Psoas muscle (tissue), 8 donors: ENCODE measurements around the gene SERPINB4. TPM values are rescaled to one million over a fixed set of nuclear protein-coding genes. Genes with fewer than 3 reads are reported as not detected.
"Not testable (repeated sequence)": the region's sequence is repeated elsewhere in the genome, so short reads cannot be mapped to it uniquely, and the experiment has no call there.

Experiments used
- ATAC-seq, 4 donors: fragments of 200-7000 bp; cut with Tn5 transposase; one replicate each; pipeline ENCODE4 v1.9.1; 2020; ENCODE audit warnings: moderate library complexity in 3 of 4, mild to moderate bottlenecking in 2 of 4
- DNase-seq, 2 donors: peaks; one replicate each; pipeline ENCODE4 v3.0.0-alpha.2; 2020
- H3K27ac ChIP-seq: fragments of 200-600 bp; one replicate; pipeline ENCODE4 v1.8.0; 2022
- H3K27me3 ChIP-seq, 3 donors: fragments of 200-600 bp in 1 of 3; one replicate each; pipeline versions ENCODE4 v1.6.1 to v1.8.0; 2013 to 2022; ENCODE audit warnings: low read length in 2 of 3, mild to moderate bottlenecking in 2 of 3, moderate library complexity in 1 of 3; ENCODE audit not compliant: insufficient read depth in 3 of 3
- H3K36me3 ChIP-seq, 2 donors: fragments of 200-600 bp in 1 of 2; one replicate each; pipeline versions ENCODE4 v1.6.1 to v1.8.0; 2013 to 2022; ENCODE audit warnings: low read depth in 1 of 2, mild to moderate bottlenecking in 1 of 2, moderate library complexity in 1 of 2; ENCODE audit not compliant: insufficient read depth in 1 of 2
- H3K4me1 ChIP-seq: fragments of 200-600 bp; one replicate; pipeline ENCODE4 v1.8.0; 2022
- H3K4me3 ChIP-seq: fragments of 200-600 bp; one replicate; pipeline ENCODE4 v1.8.0; 2022; ENCODE audit warnings: mild to moderate bottlenecking
- H3K9me3 ChIP-seq: fragments of 200-600 bp; one replicate; pipeline ENCODE4 v1.8.0; 2022
- CTCF ChIP-seq: fragments of 200-600 bp; IDR thresholded peaks from one replicate; pipeline ENCODE4 v1.8.0; 2022; ENCODE audit warnings: antibody characterized with exemption
- WGBS, 3 donors: extraction: QIAGEN DNeasy Blood & Tissue Kit; methylation state at CpG; one replicate each; pipeline versions ENCODE4 v1.1.6 to v1.1.7; 2013; 5-methylcytosine and 5-hydroxymethylcytosine counted together
- intact Hi-C, 2 donors: fragments of 100-400 bp; cut with DNase I; formaldehyde crosslinking; loops; one replicate each; pipeline versions ENCODE4 v1.11.0 to v1.14.2; 2022
- long read RNA-seq, 2 donors: library from polyadenylated mRNA; unstranded; transcript quantifications; one replicate each; pipeline ENCODE4 v2.0.0, GENCODE V29; 2021
- polyA plus RNA-seq, 3 donors: library from polyadenylated mRNA; stranded (reverse); fragments of 200-250 nt; gene quantifications; one replicate each; pipeline ENCODE4 v1.2.3, GENCODE V29; 2013
- total RNA-seq, 4 donors: library from RNA; stranded (reverse); fragmentation: NEBNext Ultra II Directional in 2 of 4; extraction: Animal tissue kit (Norgen Biotek cat#: 25700) in 2 of 4; gene quantifications; one replicate each; pipeline versions ENCODE4 v1.2.1 to v1.2.4, GENCODE V29; 2021 to 2023
- donor health status: healthy with polysubstance abuse.
- donor health status: DM: no; HTN: no; CAD: no; lungs with moderate emphysema.
- donor health status: Bipolar disorder and iron deficiency.
- donor health status: healthy.
- donor health status: DM: yes; HTN: yes; CAD: no.
- donor health status: DM: no; HTN: no; CAD: no.
- donor health status: DM: no; HTN: no; CAD: no.
- donor health status: DM: yes; HTN: yes; CAD: no.

Gene SERPINB4
- total RNA-seq = not detected
- polyA plus RNA-seq = under 1 TPM in 1 of 3 donors, not detected in 2; 0.04 TPM
- long read RNA-seq, donor 1 = 0 reads
- long read RNA-seq, donor 2 = 0 reads

- H3K9me3 ChIP-seq, H3K4me3 ChIP-seq, H3K27ac ChIP-seq, H3K4me1 ChIP-seq, ATAC-seq, DNase-seq, H3K36me3 ChIP-seq, intact Hi-C loops, H3K27me3 ChIP-seq: not testable (repeated sequence)
- WGBS, 3 donors = 85 to 94% (median 86%) methylated on average over 1 of the region's 2 CpGs
These were observed at the start of gene SERPINB4 for GRCh38 chr18:63644142-63644541. Gene SERPINB4, minus strand, starts transcription at chr18:63644256. Its CDS starts 679 bp downstream, at chr18:63643577.

GRCh38 chr18:63689064-63689463 lies 45.0 kb upstream of the SERPINB4 start:
- ATAC-seq (no peak), DNase-seq (no peak)
- no peaks in the 10 kb centered on the region for H3K9me3 ChIP-seq
- intact Hi-C loops = no loop called here
- no peak overlapping the region for H3K4me3 ChIP-seq
- no peak overlapping the region for H3K27ac ChIP-seq
- no peak for TF ChIP-seq CTCF
- no peaks in the 10 kb centered on the region for H3K36me3 ChIP-seq
- H3K4me1 ChIP-seq = no peaks in the 10 kb centered on the region
- H3K27me3 ChIP-seq = no peaks in the 10 kb centered on the region
- 44 to 54% (median 49%) methylated on average over 2 of the region's 2 CpGs for WGBS, 3 donors

GRCh38 chr18:63686871-63687270 lies 42.8 kb upstream of the SERPINB4 start:
- intact Hi-C loops = no loop called here

GRCh38 chr18:63684718-63685117 lies 40.7 kb upstream of the SERPINB4 start:
- Histone ChIP-seq H3K4me3 (no peak overlapping the region), H3K27me3 (no peaks in the 10 kb centered on the region), H3K4me1 (no peaks in the 10 kb centered on the region), H3K27ac (no peak overlapping the region), H3K36me3 (no peaks in the 10 kb centered on the region), H3K9me3 (no peaks in the 10 kb centered on the region)
- no peak for TF ChIP-seq CTCF
- 91 to 96% (median 94%) methylated on average over 3 of the region's 3 CpGs for WGBS, 3 donors
- intact Hi-C loops = no loop called here
- ATAC-seq (no peak), DNase-seq (no peak)

More at GRCh38 chr18:63686871-63687270, 42.8 kb upstream of the SERPINB4 start:
- no peak overlapping the region for H3K4me3 ChIP-seq
- 43 to 53% (median 48%) methylated on average over 2 of the region's 2 CpGs for whole genome bisulfite sequencing, 3 donors
- H3K4me1 ChIP-seq = no peaks in the 10 kb centered on the region
- H3K9me3 ChIP-seq = no peaks in the 10 kb centered on the region
- no peak for TF ChIP-seq CTCF
- no peaks in the 10 kb centered on the region for H3K27me3 ChIP-seq
- no peaks in the 10 kb centered on the region for H3K36me3 ChIP-seq
- ATAC-seq = no peak
- H3K27ac ChIP-seq = no peak overlapping the region
- DNase-seq = no peak

- H3K4me3 ChIP-seq = no peak overlapping the region
- TF ChIP-seq CTCF = no peak
- DNase-seq (no peak), ATAC-seq (no peak)
- H3K9me3 ChIP-seq = no peaks in the 10 kb centered on the region
- no peaks in the 10 kb centered on the region for H3K36me3 ChIP-seq
- no peaks in the 10 kb centered on the region for H3K27me3 ChIP-seq
- H3K27ac ChIP-seq = no peak overlapping the region
- H3K4me1 ChIP-seq = no peaks in the 10 kb centered on the region
- 67 to 70% (median 69%) methylated on average over 5 of the region's 5 CpGs for WGBS, 3 donors
- intact Hi-C loops = no loop called here
These were observed 39.8 kb upstream of the SERPINB4 start for GRCh38 chr18:63683890-63684289.
